Caki2 (cell line): ENCODE data around the gene USP38. TPM values are rescaled to one million over a fixed set of nuclear protein-coding genes. Genes with fewer than 3 reads are reported as not detected.
"Not testable (repeated sequence)": the region's sequence is repeated elsewhere in the genome, so short reads cannot be mapped to it uniquely, and the experiment has no call there.

Source experiments
- DNase-seq: peaks from one replicate; pipeline ENCODE4 v3.0.0-alpha.2; 2015; ENCODE audit warnings: low read depth
- in situ Hi-C: cut with HindIII; loops from 2 replicates; pipeline ENCODE4 v1.10.0; 2016; ENCODE audit warnings: low sequenced_read_pairs, low pct_unique_long_range_greater_than_20kb, mixed read lengths
- total RNA-seq: library from RNA; depleted of rRNA; stranded (reverse); fragments of >200 nt; shearing (Covaris generic); gene quantifications from 2 replicates; pipeline ENCODE4 v1.2.3, GENCODE V29; 2014; ENCODE audit warnings: low replicate concordance; rRNA removed

USP38 gene
- total RNA-seq, 1 experiment from 2014 or later, result 6.8 TPM

DNA sequence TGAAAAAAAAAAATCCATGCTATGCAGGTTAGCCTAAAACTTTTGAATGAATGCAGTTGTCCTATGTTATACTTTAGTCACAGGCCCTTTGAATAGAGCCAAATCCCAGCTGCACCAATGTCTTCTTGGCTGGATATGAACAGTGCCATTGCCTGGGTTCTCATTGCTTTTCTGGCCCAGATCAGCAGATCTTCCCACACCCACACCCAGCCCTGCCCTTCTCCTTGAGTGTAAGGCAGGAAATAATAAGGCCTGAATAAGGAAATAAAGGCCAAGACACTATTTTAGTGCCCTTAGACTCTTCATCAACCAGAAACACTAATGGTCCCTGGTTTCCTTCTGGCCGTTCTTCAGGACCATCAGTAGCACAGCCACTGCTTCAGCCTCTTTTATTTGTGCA is 66.6 kb downstream of the USP38 start:
- in situ Hi-C loops, result no loop called here
- DNase-seq, result no peak

GRCh38 chr4:143251779-143252178 is 67.1 kb downstream of the USP38 start:
- in situ Hi-C loops, result no loop called here

DNA sequence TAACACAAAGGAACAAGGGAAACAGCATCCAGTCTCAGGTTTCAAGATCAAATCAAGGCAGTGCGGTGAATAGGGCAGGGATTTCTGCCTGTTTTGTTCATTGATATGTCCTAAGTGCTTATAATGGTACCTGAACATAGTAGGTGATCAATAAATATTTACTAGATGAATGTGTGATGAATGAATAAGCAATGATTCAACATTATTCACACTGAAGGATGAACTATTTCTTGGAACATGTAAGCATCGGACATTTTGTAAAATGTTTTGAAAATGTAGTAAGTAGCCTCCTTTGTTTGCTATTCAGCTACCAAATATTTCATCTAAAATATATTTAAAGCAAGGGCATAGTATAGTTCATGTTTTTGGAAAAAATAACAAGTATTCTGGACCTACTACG is 67.8 kb downstream of the USP38 start:
- DNase-seq, result no peak
- in situ Hi-C loops, result no loop called here

More at GRCh38 chr4:143251779-143252178, 67.1 kb downstream of the USP38 start:
- no peak for DNase-seq

GRCh38 chr4:143253166-143253565 is 68.4 kb downstream of the USP38 start:
- in situ Hi-C loops, result no loop called here
- DNase-seq, result no peak

DNA sequence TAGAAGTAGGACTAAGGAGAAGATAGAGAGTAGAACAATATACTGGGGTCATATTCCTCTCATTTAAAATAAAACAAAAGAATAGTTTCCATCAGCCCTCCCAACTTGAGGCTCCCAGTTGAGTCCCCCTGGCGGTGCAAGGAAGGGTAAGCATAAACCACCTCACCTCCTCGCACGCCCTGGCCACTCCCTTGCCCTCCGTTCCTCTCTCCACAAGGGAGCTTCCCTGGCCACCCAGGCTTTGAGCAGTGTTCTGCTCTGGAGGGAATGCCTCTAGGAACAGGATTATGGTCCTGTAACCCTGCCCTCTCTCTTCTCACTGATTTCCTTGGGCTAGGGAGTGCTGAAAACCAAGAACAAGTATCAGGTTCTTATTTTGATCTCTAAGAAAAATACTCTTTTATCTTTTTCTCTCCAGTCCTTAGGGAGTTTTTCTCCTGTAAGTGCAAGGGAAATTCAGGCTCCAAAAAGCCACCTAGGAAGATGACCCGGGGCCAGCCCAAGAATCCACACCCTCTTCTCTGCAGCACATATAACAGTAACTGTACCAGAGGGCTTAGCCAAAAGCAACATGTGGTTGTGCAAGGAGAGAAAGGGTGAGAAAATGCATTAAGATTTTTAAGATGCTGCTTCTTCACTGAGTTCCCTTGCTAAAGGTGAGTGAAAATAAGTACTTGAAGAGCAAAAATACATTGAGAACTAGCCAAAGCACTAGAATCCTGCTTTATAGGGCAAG is 69.9 kb downstream of the USP38 start:
- in situ Hi-C loops, result no loop called here
- DNase-seq, result no peak

GRCh38 chr4:143256456-143256855 is 71.7 kb downstream of the USP38 start:
- in situ Hi-C loops, result no loop called here
- no peak for DNase-seq

DNA sequence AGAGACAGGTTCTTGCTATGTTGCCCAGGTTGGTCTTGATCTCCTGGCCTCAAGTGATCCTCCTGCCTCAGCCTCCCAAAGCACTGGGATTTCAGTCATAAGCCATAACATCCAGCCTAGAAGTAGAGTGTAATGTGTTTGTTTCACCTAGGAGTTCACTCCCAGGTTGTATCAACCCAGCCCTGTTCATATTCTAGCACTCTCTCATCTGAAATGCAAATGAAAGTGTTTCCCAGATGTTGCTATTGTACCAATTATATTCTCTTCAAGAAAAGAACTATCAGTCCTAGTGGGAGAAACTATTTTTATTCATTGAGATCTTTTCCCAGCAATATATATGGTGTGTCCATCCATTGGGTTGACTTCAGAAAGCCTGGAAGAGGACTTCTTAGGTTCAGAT is 72.6 kb downstream of the USP38 start:
- in situ Hi-C loops, result no loop called here
- no peak for DNase-seq

DNA sequence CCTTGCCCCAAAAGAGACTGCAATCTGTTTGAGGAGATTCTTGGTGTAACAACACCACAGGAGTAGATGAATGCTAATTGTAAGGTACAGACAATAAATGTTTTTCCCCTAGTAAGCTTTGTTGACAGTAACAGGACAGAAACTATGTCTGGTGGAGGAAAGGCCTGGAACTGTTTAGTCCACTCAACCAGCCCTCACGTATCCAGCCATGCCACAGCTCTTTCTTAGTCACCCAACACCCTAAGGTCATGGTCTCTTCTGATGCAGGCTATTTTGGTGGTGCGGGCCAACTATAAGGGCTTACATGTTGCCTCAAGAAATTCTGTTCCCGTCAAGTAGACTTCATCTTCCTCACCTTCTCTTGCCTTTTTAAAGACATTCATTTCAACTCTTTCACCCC is 76.0 kb downstream of the USP38 start:
- in situ Hi-C loops, result no loop called here

GRCh38 chr4:143262838-143263237 is 78.1 kb downstream of the USP38 start:
- in situ Hi-C loops, result no loop called here

More for the DNA sequence above, 76.0 kb downstream of the USP38 start:
- DNase-seq, result no peak

GRCh38 chr4:143267690-143268089 is 83.0 kb downstream of the USP38 start:
- in situ Hi-C loops, DNase-seq: not testable (repeated sequence)

More at GRCh38 chr4:143262838-143263237, 78.1 kb downstream of the USP38 start:
- DNase-seq, result no peak

DNA sequence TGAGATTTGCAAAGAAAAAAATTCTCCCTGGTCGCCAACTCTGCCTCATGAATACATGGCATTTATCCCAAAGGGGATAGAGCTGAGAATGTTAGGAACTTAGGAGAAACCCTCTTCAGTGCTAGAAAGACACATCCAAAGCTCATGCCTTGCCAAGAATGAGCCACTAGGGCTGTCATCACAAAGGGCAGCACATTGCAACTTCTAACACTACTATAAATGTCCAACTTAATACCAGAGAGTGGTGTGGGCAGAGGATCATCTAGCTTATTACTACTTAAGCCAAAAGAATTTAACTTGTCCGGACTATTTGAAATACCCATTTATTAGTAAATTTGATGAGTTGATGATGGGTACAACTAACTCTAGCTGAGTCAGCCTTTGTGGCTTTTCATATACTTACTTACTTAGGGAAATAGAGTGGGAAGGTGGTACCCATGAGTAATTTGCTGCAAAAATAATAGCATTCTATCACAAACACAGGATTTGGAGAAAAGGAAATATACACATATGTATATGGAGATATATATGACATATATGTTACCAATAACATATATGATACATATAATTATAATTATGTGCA is 85.6 kb downstream of the USP38 start:
- no peak for DNase-seq
- in situ Hi-C loops, result no loop called here

Other genes starting within 250 kb of the USP38 start
- gene GAB1, start 152.0 kb downstream of the USP38 start, total RNA-seq, result 1.3 and 17.5 TPM in 2 replicates